OCI-LY3 (cell line): Measurements from ENCODE around the gene C9orf43.

Experiments
- H2AFZ ChIP-seq: fragments of 200-600, 300-600 bp; shearing (Covaris generic); 2 replicates; pipeline ENCODE4 v1.6.0; 2014; ENCODE audit warnings: antibody characterized with exemption, low read depth, low read length
- H3K27ac ChIP-seq: fragments of 200-600, 300-600 bp; sonication (generic); 2 replicates; pipeline ENCODE4 v1.5.1; 2014; ENCODE audit warnings: mild to moderate bottlenecking, low read length, moderate library complexity, mixed read lengths
- H3K27me3 ChIP-seq: fragments of 200-600, 300-600 bp; sonication (generic); 2 replicates; pipeline ENCODE4 v1.6.1; 2014; ENCODE audit warnings: low read depth, low read length, mixed read lengths
- H3K36me3 ChIP-seq: fragments of 200-600, 300-600 bp; sonication (generic); replicated peaks from 2 replicates; pipeline ENCODE3; 2014; ENCODE audit warnings: low read depth, low read length, mixed read lengths
- H3K4me1 ChIP-seq: fragments of 300-600, 200-600 bp; sonication (generic); 2 replicates; pipeline ENCODE4 v1.6.1; 2014; ENCODE audit warnings: low read length, mixed read lengths
- H3K4me2 ChIP-seq: fragments of 200-600, 300-600 bp; sonication (generic); 2 replicates; pipeline ENCODE4 v1.6.1; 2014; ENCODE audit warnings: low read length, mixed read lengths
- H3K4me3 ChIP-seq: fragments of 300-600, 200-600 bp; sonication (generic); 2 replicates; pipeline ENCODE4 v1.5.1; 2014; ENCODE audit warnings: antibody characterized with exemption, mild to moderate bottlenecking, low read length, moderate library complexity
- H3K79me2 ChIP-seq: fragments of 300-600, 200-600 bp; shearing (Covaris generic); 2 replicates; pipeline ENCODE4 v1.6.1; 2014; ENCODE audit warnings: mild to moderate bottlenecking, low read length, mixed read lengths
- H3K9ac ChIP-seq: fragments of 300-600, 200-600 bp; shearing (Covaris generic); 2 replicates; pipeline ENCODE4 v1.6.0; 2014; ENCODE audit warnings: mild to moderate bottlenecking, low read length, moderate library complexity
- H3K9me3 ChIP-seq: fragments of 200-600, 300-600 bp; shearing (Covaris generic); 2 replicates; pipeline ENCODE4 v1.6.1; 2014; ENCODE audit warnings: low read length, mixed read lengths; ENCODE audit not compliant: insufficient read depth
- H4K20me1 ChIP-seq: fragments of 200-600, 300-600 bp; sonication (generic); 2 replicates; pipeline ENCODE4 v1.6.1; 2016; ENCODE audit warnings: low read length, mixed read lengths; ENCODE audit not compliant: insufficient read depth
- EZH2phosphoT487 ChIP-seq: fragments of 200-600 bp; shearing (Covaris generic); IDR thresholded peaks from 2 replicates; pipeline ENCODE4 v1.6.1; 2018; ENCODE audit warnings: antibody characterized with exemption, mixed run types, low read depth
- TF ChIP-seq, protein P1 (sequence below): fragments of 200-600, 300-600 bp; sonication (generic); IDR thresholded peaks from 2 replicates; pipeline ENCODE4 v1.5.1; 2014; ENCODE audit warnings: antibody characterized with exemption, low read length, low read depth

The C9orf43 gene

DNA sequence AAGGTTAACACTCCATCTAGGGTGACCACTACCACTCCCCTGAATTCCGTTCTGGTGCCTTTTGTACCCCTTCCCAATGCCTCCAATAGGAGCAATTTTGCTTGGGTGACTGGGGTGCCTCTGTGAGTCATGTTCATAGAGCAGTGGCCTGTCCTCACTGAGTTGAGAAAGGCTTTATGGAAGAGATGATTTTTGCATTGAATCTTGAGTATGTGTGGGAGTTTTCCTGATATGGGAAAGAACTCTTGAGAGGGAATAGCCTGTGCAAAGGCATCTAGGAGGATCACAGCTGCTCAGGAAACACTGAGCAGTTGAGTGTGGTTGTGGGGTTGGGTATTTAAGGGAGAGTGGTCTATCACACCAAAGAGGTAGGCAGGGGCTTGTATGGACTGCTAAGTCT lies 16.2 kb downstream of the C9orf43 start:
- Histone ChIP-seq H3K79me2 (no peaks in the 10 kb centered on the region), H3K27me3 (no peaks in the 10 kb centered on the region), H3K4me1 (no peaks in the 10 kb centered on the region), H2AFZ (no peak overlapping the region), H4K20me1 (no peaks in the 10 kb centered on the region), H3K9me3 (no peaks in the 10 kb centered on the region), H3K36me3 (no peaks in the 10 kb centered on the region), H3K4me3 (no peak overlapping the region), H3K9ac (no peak overlapping the region), H3K4me2 (no peak overlapping the region), H3K27ac (no peak overlapping the region)
- TF ChIP-seq, protein P1, sequence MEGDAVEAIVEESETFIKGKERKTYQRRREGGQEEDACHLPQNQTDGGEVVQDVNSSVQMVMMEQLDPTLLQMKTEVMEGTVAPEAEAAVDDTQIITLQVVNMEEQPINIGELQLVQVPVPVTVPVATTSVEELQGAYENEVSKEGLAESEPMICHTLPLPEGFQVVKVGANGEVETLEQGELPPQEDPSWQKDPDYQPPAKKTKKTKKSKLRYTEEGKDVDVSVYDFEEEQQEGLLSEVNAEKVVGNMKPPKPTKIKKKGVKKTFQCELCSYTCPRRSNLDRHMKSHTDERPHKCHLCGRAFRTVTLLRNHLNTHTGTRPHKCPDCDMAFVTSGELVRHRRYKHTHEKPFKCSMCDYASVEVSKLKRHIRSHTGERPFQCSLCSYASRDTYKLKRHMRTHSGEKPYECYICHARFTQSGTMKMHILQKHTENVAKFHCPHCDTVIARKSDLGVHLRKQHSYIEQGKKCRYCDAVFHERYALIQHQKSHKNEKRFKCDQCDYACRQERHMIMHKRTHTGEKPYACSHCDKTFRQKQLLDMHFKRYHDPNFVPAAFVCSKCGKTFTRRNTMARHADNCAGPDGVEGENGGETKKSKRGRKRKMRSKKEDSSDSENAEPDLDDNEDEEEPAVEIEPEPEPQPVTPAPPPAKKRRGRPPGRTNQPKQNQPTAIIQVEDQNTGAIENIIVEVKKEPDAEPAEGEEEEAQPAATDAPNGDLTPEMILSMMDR = no peak
- TF ChIP-seq EZH2phosphoT487 = no peak

- no peaks in the 10 kb centered on the region for H3K79me2 ChIP-seq
- H3K36me3 ChIP-seq = no peaks in the 10 kb centered on the region
- no peak overlapping the region for H3K27ac ChIP-seq
- no peak overlapping the region for H2AFZ ChIP-seq
- no peak overlapping the region for H3K9ac ChIP-seq
- no peak overlapping the region for H3K4me2 ChIP-seq
- H3K9me3 ChIP-seq = no peaks in the 10 kb centered on the region
- no peaks in the 10 kb centered on the region for H3K4me1 ChIP-seq
- no peak overlapping the region for H3K4me3 ChIP-seq
- TF ChIP-seq EZH2phosphoT487 = no peak
- TF ChIP-seq, protein P1 = no peak
- H4K20me1 ChIP-seq = no peaks in the 10 kb centered on the region
- H3K27me3 ChIP-seq = no peaks in the 10 kb centered on the region
Observed at GRCh38 chr9:113427629-113428028, 17.1 kb downstream of the C9orf43 start.

- Histone ChIP-seq H3K4me1 (no peaks in the 10 kb centered on the region), H3K36me3 (no peaks in the 10 kb centered on the region), H3K9me3 (no peaks in the 10 kb centered on the region), H2AFZ (no peak overlapping the region), H3K4me3 (no peak overlapping the region), H3K79me2 (no peaks in the 10 kb centered on the region), H3K27ac (no peak overlapping the region), H3K4me2 (no peak overlapping the region), H3K9ac (no peak overlapping the region), H4K20me1 (no peaks in the 10 kb centered on the region), H3K27me3 (0 out of 2 replicates have a peak, but pooled peaks cover 3% of the 10 kb centered on the region)
- no peak for TF ChIP-seq EZH2phosphoT487
- TF ChIP-seq, protein P1 = no peak
Observed at GRCh38 chr9:113428062-113428615, 17.6 kb downstream of the C9orf43 start.

- no peaks in the 10 kb centered on the region for H3K36me3 ChIP-seq
- H3K4me3 ChIP-seq = no peak overlapping the region
- TF ChIP-seq, protein P1 = no peak
- TF ChIP-seq EZH2phosphoT487 = no peak
- H3K4me2 ChIP-seq = no peak overlapping the region
- no peaks in the 10 kb centered on the region for H3K9me3 ChIP-seq
- 0 out of 2 replicates have a peak, but pooled peaks cover 3% of the 10 kb centered on the region for H3K27me3 ChIP-seq
- H3K9ac ChIP-seq = no peak overlapping the region
- H3K79me2 ChIP-seq = no peaks in the 10 kb centered on the region
- H2AFZ ChIP-seq = no peak overlapping the region
- H3K27ac ChIP-seq = no peak overlapping the region
- no peaks in the 10 kb centered on the region for H3K4me1 ChIP-seq
- no peaks in the 10 kb centered on the region for H4K20me1 ChIP-seq
Observed at GRCh38 chr9:113431191-113431590, 20.6 kb downstream of the C9orf43 start.
